Uterus (tissue), 4 donors: ENCODE data around the gene CCDC178. TPM values are rescaled to one million over a fixed set of nuclear protein-coding genes. Genes with fewer than 3 reads are reported as not detected.
A peak's percentile ranks its signal among the peaks of the same experiment; 100 is the strongest.

ENCODE experiments used
- DNase-seq, 2 donors: peaks; one replicate each; pipeline ENCODE4 v3.0.0-alpha.2; 2019 to 2020
- H3K27ac ChIP-seq, 2 donors: fragments of 200-600 bp; sonication (generic); 1 replicate in 1 of 2; 2 replicates in 1 of 2; pipeline ENCODE4 v1.5.1; 2016 to 2018
- H3K27me3 ChIP-seq, 2 donors: fragments of 200-600 bp; sonication (generic); one replicate each; pipeline ENCODE4 v1.5.1; 2018 to 2019; ENCODE audit warnings: control low read depth in 1 of 2
- H3K36me3 ChIP-seq, 2 donors: fragments of 200-600 bp; sonication (generic); one replicate each; pipeline ENCODE4 v1.5.1; 2019; ENCODE audit warnings: control low read depth in 1 of 2
- H3K4me1 ChIP-seq, 2 donors: fragments of 200-600 bp; sonication (generic); one replicate each; pipeline ENCODE4 v1.5.1; 2018 to 2019; ENCODE audit warnings: control low read depth in 1 of 2
- H3K4me3 ChIP-seq, 2 donors: fragments of 200-600 bp; sonication (generic); 1 replicate in 1 of 2; 2 replicates in 1 of 2; pipeline ENCODE4 v1.5.1; 2018 to 2019; ENCODE audit warnings: mild to moderate bottlenecking in 1 of 2
- H3K9me3 ChIP-seq, 2 donors: fragments of 200-600 bp; sonication (generic); one replicate each; pipeline ENCODE4 v1.5.1; 2019; ENCODE audit warnings: control low read depth in 1 of 2
- POLR2A ChIP-seq, 2 donors: fragments of 450-650 bp; IDR thresholded peaks; one replicate each; pipeline ENCODE4 v1.6.1; 2016; ENCODE audit warnings: antibody characterized with exemption in 2 of 2, mild to moderate bottlenecking in 1 of 2, moderate library complexity in 1 of 2
- intact Hi-C: fragments of 100-400 bp; cut with DNase I; formaldehyde crosslinking; loops from one replicate; pipeline ENCODE4 v1.15.1; 2023; ENCODE audit warnings: low total_unique reads
- total RNA-seq, 4 donors: library from RNA; depleted of rRNA in 3 of 4; stranded (reverse); fragments of >200 nt in 3 of 4; gene quantifications; one replicate each; pipeline versions ENCODE4 v1.1.0 to v1.2.4, GENCODE V29; 2014 to 2023
- TF ChIP-seq, protein P1 (sequence below), 4 experiments: fragments of 200-600 bp in 2 of 4; fragments of 450-650 bp in 2 of 4; sonication (generic) in 2 of 4; IDR thresholded peaks; one replicate each; pipeline ENCODE4 v1.5.1; 2016 to 2019; ENCODE audit warnings: antibody characterized with exemption in 4 of 4, mild to moderate bottlenecking in 2 of 4, moderate library complexity in 1 of 4
- donor health status: DM: yes; HTN: yes; CAD: no.

The CCDC178 gene
- total RNA-seq, 4 donors from 2014 or later, result 1.0 to 28.7 (median 8.8) TPM

DNA sequence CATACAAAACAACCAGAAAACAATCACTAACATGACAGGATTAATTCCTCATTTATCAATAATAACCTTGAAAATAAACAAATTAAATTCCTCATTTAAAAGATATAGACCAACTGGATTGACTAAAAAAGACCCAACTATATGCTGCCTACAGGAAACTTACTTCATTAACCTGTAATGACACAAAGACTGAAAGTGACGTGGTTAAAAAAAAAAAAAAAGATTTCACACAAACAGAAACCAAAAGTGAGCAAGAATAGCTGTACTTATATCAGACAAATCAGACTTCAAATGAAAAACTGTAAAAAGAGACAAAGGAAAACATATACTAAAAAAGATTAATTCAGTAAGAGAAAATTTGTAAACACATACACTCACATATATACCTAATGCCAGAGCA lies 201.2 kb downstream of the CCDC178 start:
- no peaks in the 10 kb centered on the region for H3K27me3 ChIP-seq
- DNase-seq, result no peak
- no peak for TF ChIP-seq POLR2A (IDR thresholded peaks at IDR 0.05)
- TF ChIP-seq, protein P1, sequence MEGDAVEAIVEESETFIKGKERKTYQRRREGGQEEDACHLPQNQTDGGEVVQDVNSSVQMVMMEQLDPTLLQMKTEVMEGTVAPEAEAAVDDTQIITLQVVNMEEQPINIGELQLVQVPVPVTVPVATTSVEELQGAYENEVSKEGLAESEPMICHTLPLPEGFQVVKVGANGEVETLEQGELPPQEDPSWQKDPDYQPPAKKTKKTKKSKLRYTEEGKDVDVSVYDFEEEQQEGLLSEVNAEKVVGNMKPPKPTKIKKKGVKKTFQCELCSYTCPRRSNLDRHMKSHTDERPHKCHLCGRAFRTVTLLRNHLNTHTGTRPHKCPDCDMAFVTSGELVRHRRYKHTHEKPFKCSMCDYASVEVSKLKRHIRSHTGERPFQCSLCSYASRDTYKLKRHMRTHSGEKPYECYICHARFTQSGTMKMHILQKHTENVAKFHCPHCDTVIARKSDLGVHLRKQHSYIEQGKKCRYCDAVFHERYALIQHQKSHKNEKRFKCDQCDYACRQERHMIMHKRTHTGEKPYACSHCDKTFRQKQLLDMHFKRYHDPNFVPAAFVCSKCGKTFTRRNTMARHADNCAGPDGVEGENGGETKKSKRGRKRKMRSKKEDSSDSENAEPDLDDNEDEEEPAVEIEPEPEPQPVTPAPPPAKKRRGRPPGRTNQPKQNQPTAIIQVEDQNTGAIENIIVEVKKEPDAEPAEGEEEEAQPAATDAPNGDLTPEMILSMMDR (IDR thresholded peaks at IDR 0.05), result no peak
- H3K36me3 ChIP-seq, result no peaks in the 10 kb centered on the region
- no peak overlapping the region for H3K27ac ChIP-seq
- H3K4me1 ChIP-seq, result no peaks in the 10 kb centered on the region
- H3K9me3 ChIP-seq, result no peaks in the 10 kb centered on the region
- intact Hi-C loops, result no loop called here
- no peak overlapping the region for H3K4me3 ChIP-seq

DNA sequence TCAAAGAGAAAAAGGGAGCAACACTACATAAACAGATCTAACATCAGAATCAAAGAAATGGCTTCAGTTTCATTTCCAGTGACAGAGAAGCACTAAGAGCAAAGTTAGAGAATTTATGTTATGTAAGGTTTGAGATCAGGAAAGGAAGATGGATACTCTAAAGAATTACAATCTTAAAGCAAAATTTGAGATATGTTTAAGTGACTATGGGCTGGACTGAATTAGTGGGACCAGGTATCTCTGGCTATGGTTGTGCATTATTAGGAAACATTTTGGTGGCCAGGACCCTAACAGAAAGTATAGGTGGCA lies 208.2 kb downstream of the CCDC178 start:
- no peak overlapping the region for H3K27ac ChIP-seq
- intact Hi-C loops, result no loop called here
- TF ChIP-seq, protein P1 (IDR thresholded peaks at IDR 0.05), result no peak
- no peak for TF ChIP-seq POLR2A (IDR thresholded peaks at IDR 0.05)
- H3K4me3 ChIP-seq, result no peak overlapping the region
- H3K4me1 ChIP-seq, result no peaks in the 10 kb centered on the region
- H3K36me3 ChIP-seq, result no peaks in the 10 kb centered on the region
- no peak for DNase-seq
- H3K9me3 ChIP-seq, result no peaks in the 10 kb centered on the region
- no peaks in the 10 kb centered on the region for H3K27me3 ChIP-seq

DNA sequence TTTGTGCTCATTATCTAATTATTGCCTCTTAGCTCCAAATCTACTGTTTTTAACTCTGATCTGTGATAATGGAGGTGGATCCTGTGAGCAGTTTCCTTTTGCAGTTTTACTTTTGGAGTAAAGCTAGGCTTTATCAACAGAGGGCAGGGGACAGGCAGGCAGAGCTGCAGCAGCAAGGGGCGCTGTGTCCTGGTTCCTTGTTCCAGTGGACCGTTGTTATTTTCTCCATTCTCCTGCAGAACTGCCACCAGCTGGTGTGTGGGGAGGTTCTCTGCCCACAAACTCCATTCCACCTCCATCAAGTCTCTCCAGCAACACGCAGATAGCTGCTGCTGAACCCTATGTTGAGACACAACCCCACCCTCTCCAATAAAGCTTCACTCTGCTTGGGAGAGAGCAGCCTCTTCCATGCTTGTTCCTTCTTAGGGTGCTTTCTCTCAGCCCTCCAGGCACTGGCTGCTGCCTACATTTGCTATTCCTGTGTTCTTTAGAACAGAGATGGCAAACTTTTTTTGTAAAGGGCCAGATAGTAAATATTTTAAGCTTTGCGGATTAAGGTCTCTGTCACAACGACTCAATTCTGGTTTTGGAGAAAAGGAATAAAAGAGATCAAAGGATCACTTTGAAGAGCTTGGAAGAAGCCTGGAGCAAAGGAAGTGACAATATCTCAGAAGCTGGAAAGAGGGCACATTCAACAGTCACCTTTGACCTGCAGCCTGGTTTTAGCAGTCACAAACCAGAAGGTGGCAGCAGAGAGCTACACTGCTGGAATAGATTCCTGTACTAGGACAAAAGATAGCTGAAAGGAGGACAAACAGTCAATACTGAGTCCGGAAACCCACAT lies 208.8 kb downstream of the CCDC178 start:
- Histone ChIP-seq H3K27ac (no peak overlapping the region), H3K27me3 (no peaks in the 10 kb centered on the region), H3K4me1 (no peaks in the 10 kb centered on the region), H3K36me3 (no peaks in the 10 kb centered on the region), H3K9me3 (no peaks in the 10 kb centered on the region), H3K4me3 (no peak overlapping the region)
- TF ChIP-seq, protein P1 (IDR thresholded peaks at IDR 0.05), result peak; percentile 40 to 68 (median 60)
- no peak for TF ChIP-seq POLR2A (IDR thresholded peaks at IDR 0.05)
- intact Hi-C loops, result no loop called here
- peak; percentile 25 to 41 for DNase-seq

DNA sequence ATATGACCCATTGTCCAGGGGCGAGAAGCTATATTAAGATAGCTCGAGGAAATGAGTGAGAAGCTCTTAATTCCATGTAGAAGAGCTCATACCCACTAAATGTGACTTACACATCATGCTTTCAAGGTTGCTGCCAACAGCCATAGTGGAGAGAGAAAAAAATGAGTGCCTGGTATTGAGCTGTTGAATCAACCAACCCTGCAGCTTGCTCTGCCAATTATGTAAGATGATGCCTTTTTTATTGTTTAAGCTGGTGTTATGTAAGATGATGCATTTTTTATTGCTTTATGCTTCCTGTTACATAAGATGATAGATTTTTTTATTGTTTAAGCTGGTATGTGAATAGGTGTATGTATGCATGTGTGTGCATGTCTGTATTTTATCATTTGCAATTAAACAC lies 228.2 kb downstream of the CCDC178 start:
- no peaks in the 10 kb centered on the region for H3K9me3 ChIP-seq
- intact Hi-C loops, result no loop called here
- no peaks in the 10 kb centered on the region for H3K4me1 ChIP-seq
- DNase-seq, result no peak
- TF ChIP-seq, protein P1 (IDR thresholded peaks at IDR 0.05), result no peak
- TF ChIP-seq POLR2A (IDR thresholded peaks at IDR 0.05), result no peak
- H3K27ac ChIP-seq, result no peak overlapping the region
- no peak overlapping the region for H3K4me3 ChIP-seq
- no peaks in the 10 kb centered on the region for H3K27me3 ChIP-seq
- H3K36me3 ChIP-seq, result no peaks in the 10 kb centered on the region

DNA sequence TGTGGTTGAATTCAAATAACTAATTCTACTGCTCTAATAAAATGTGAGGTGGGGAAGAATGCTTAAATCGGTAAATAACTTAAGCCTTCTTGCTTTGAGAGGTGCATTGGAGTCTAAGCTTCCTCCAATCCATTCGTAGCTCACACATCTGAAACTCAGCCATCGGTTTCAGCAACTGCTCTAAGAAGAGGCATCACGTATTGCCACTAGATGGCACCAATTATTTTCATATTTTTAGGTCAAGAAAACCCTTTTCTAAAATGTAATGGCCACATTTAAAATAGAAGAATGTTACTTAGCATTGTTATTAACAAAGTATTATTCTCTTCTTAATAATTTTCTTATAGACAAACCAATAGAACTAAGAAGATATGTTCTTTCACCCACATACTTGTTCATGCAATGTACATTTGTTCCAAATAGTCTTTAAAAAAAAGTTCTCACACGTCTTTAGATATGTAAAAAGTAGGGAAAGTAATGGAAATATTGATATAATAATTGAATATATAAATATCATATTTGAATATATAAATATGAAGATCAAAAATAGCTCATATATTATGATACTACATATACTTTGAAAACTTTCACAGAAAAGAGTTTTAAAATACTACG lies 229.8 kb downstream of the CCDC178 start:
- H3K9me3 ChIP-seq, result no peaks in the 10 kb centered on the region
- no peak for TF ChIP-seq POLR2A (IDR thresholded peaks at IDR 0.05)
- TF ChIP-seq, protein P1 (IDR thresholded peaks at IDR 0.05), result no peak
- H3K36me3 ChIP-seq, result no peaks in the 10 kb centered on the region
- no peaks in the 10 kb centered on the region for H3K27me3 ChIP-seq
- H3K4me3 ChIP-seq, result no peak overlapping the region
- H3K4me1 ChIP-seq, result no peaks in the 10 kb centered on the region
- no peak for DNase-seq
- intact Hi-C loops, result no loop called here
- H3K27ac ChIP-seq, result no peak overlapping the region
